Smooth muscle cell (in vitro differentiated cells): ENCODE results near the gene MOB3A. TPM values are rescaled to one million over a fixed set of nuclear protein-coding genes. Genes with fewer than 3 reads are reported as not detected.

Experiments used
- DNase-seq: peaks from one replicate; lab custom pipeline; 2025; ENCODE audit not compliant: unreplicated experiment; lab: John Stamatoyannopoulos, UW
- H2AFZ ChIP-seq: fragments of 200-600 bp; sonication (generic); 2 replicates; pipeline ENCODE4 v1.6.0; 2016; ENCODE audit warnings: antibody characterized with exemption, low read depth, mild to moderate bottlenecking
- H3F3A ChIP-seq: fragments of 200-600 bp; sonication (generic); 2 replicates; pipeline ENCODE4 v1.6.0; 2017; ENCODE audit warnings: antibody characterized with exemption, low read depth
- H3K27ac ChIP-seq: fragments of 200-600 bp; sonication (generic); 2 replicates; pipeline ENCODE4 v1.5.1; 2016; ENCODE audit warnings: low read depth, mild to moderate bottlenecking
- H3K27me3 ChIP-seq: fragments of 200-600 bp; sonication (generic); 2 replicates; pipeline ENCODE4 v1.6.1; 2016; ENCODE audit warnings: low read depth, mild to moderate bottlenecking
- H3K36me3 ChIP-seq: fragments of 200-600 bp; sonication (generic); 2 replicates; pipeline ENCODE4 v1.5.1; 2016; ENCODE audit warnings: low read depth
- H3K4me1 ChIP-seq: fragments of 200-600 bp; sonication (generic); 2 replicates; pipeline ENCODE4 v1.5.1; 2016; ENCODE audit warnings: low read depth
- H3K4me2 ChIP-seq: fragments of 200-600 bp; sonication (generic); 2 replicates; pipeline ENCODE4 v1.6.0; 2016; ENCODE audit warnings: mild to moderate bottlenecking
- H3K4me3 ChIP-seq: fragments of 200-600 bp; sonication (generic); 2 replicates; pipeline ENCODE4 v1.5.1; 2016; ENCODE audit warnings: mild to moderate bottlenecking
- H3K79me2 ChIP-seq: fragments of 200-600 bp; sonication (generic); 2 replicates; pipeline ENCODE4 v1.6.0; 2016; ENCODE audit warnings: low read depth, mild to moderate bottlenecking
- H3K9ac ChIP-seq: fragments of 200-600 bp; sonication (generic); 2 replicates; pipeline ENCODE4 v1.6.0; 2016; ENCODE audit warnings: low read depth
- H3K9me3 ChIP-seq: fragments of 200-600 bp; sonication (generic); replicated peaks from 2 replicates; pipeline ENCODE4 v1.5.1; 2016; ENCODE audit warnings: low read depth
- H4K20me1 ChIP-seq: fragments of 200-600 bp; sonication (generic); 2 replicates; pipeline ENCODE4 v1.6.0; 2016; ENCODE audit warnings: low read depth
- WGBS: methylation state at CpG from one replicate; pipeline ENCODE4 v1.1.7; 2016; ENCODE audit warnings: low lambda C conversion rate; 5-methylcytosine and 5-hydroxymethylcytosine counted together
- polyA plus RNA-seq: library from polyadenylated mRNA; unstranded; fragments of >200 nt; fragmentation: Nextera tagmentation; extraction: Ambion mirVana; gene quantifications from 2 replicates; pipeline ENCODE4 v1.2.1, GENCODE V29; 2016
- total RNA-seq: library from RNA; depleted of rRNA; stranded (reverse); fragments of >200 nt; gene quantifications from 2 replicates; pipeline ENCODE4 v1.2.3, GENCODE V29; 2014
- TF ChIP-seq, protein P1 (sequence below): fragments of 200-600 bp; sonication (generic); IDR thresholded peaks from 2 replicates; pipeline ENCODE4 v1.5.1; 2017; ENCODE audit warnings: borderline replicate concordance, mild to moderate bottlenecking, antibody characterized with exemption; ENCODE audit not compliant: insufficient read depth, poor library complexity, severe bottlenecking

The MOB3A gene
- total and polyA plus RNA-seq, 2 experiments from 2014 or later, result 11.2 to 23.8 TPM

DNA sequence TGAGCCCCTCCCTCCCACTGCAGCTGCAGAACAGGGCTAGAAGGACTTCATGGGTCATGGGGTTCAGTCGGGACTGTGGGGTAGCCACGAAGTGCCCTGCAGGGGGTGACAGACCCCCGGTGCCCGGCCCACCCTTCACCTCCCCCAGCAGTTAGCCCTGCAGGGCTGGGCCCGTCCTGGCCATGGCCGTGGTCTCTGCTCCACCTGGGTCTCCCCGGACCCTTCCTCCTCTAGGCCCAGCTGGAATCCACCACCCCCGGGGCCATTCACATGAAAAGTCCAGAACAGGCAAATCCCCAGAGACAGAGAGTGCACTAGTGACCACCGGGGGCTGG is 62.3 kb downstream of the MOB3A start:
- Histone ChIP-seq H3F3A (no peaks in the 10 kb centered on the region), H3K4me2 (no peak overlapping the region), H3K9me3 (no peaks in the 10 kb centered on the region), H3K4me1 (peaks cover 3% of the 10 kb centered on the region), H3K4me3 (no peak overlapping the region), H3K9ac (no peak overlapping the region), H3K79me2 (no peaks in the 10 kb centered on the region), H3K27me3 (no peaks in the 10 kb centered on the region), H4K20me1 (no peaks in the 10 kb centered on the region), H3K27ac (no peak overlapping the region), H2AFZ (no peak overlapping the region), H3K36me3 (no peaks in the 10 kb centered on the region)
- WGBS, result 82% methylated on average over 3 of the region's 9 CpGs
- TF ChIP-seq, protein P1, sequence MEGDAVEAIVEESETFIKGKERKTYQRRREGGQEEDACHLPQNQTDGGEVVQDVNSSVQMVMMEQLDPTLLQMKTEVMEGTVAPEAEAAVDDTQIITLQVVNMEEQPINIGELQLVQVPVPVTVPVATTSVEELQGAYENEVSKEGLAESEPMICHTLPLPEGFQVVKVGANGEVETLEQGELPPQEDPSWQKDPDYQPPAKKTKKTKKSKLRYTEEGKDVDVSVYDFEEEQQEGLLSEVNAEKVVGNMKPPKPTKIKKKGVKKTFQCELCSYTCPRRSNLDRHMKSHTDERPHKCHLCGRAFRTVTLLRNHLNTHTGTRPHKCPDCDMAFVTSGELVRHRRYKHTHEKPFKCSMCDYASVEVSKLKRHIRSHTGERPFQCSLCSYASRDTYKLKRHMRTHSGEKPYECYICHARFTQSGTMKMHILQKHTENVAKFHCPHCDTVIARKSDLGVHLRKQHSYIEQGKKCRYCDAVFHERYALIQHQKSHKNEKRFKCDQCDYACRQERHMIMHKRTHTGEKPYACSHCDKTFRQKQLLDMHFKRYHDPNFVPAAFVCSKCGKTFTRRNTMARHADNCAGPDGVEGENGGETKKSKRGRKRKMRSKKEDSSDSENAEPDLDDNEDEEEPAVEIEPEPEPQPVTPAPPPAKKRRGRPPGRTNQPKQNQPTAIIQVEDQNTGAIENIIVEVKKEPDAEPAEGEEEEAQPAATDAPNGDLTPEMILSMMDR, result no peak
- no peak for DNase-seq

DNA sequence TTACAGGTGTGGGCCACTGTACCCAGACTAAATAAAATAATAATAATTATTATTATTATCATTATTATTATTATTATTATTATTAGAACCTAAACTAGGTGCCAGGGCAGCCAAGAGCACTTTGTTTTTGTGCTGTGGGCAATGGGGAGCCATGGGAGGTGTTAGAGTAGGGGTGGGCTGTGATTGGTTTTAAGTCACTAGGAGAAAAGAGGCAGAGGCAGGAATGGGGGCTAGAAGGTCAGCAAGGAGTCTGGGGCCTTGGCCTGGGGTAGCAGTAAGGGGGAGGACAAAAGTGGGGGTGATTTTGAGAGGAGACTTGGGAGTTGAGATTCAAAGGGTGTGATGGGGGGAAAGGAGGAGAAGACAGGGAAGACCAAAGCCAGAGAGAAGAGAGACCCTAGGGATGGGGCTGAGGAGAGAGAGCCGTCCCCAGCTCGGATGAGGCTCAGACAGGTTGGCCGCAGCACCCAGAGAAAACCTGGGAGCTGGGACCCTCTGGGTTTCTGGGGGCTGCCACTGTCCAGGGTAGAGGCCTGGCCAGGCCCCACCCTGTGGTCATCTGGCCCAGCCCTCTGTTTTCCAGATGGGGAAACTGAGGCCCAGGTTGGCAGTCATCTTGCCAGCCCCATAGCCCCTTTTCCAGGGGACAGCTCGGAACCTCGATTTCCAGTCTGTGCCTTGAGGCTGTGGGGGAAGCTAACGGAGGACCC is 62.9 kb downstream of the MOB3A start:
- Histone ChIP-seq H2AFZ (no peak overlapping the region), H3K27me3 (no peaks in the 10 kb centered on the region), H3K4me3 (no peak overlapping the region), H3K9me3 (no peaks in the 10 kb centered on the region), H3K9ac (no peak overlapping the region), H3K36me3 (no peaks in the 10 kb centered on the region), H3K79me2 (no peaks in the 10 kb centered on the region), H3K4me1 (peaks cover 3% of the 10 kb centered on the region), H3K27ac (no peak overlapping the region), H3F3A (no peaks in the 10 kb centered on the region), H4K20me1 (no peaks in the 10 kb centered on the region), H3K4me2 (no peak overlapping the region)
- TF ChIP-seq, protein P1, result no peak
- 91% methylated on average over 6 of the region's 6 CpGs for WGBS
- DNase-seq, result no peak

DNA sequence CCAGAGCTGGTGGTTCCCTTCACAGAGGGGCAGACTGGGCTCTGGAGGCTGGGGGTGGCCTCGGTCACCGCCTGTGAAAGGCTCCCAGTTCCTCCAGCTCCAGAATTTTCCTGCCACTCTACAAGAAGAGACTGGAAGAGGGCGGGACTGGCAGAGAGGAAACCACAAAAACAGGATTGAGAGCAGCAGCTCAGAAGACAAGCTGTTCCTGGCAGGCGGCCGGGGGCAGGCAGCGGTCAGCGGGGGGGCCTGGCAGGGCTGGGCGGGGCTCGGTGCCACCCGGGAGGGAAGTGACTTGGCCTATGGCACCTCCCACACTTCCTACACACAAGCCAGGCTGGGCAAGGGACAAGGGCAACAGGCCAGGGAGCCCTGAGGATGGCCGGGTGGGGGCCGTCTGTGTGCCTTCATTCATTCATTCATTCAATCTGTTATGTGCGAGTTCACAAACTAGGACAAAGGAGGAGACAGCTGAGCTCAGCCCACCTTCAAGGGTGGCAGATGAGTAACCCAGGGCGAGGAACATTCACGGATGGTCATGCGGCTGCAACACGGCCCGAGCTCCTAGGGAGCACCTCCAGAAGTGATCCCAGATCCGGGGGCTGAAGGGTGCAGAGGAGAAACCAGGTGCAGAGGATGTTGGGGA is 63.7 kb downstream of the MOB3A start:
- peak overlapping the region; percentile 59 for H3K4me2 ChIP-seq
- H3K4me3 ChIP-seq, result no peak overlapping the region
- H3K27me3 ChIP-seq, result no peaks in the 10 kb centered on the region
- peak overlapping the region; percentile 24 for H3K27ac ChIP-seq
- no peak overlapping the region for H3K9ac ChIP-seq
- peak overlapping the region; percentile 42 for H2AFZ ChIP-seq
- TF ChIP-seq, protein P1, result no peak
- WGBS, result 57% methylated on average over 16 of the region's 19 CpGs
- H3K79me2 ChIP-seq, result no peaks in the 10 kb centered on the region
- DNase-seq, result peak; percentile 47
- H3F3A ChIP-seq, result no peaks in the 10 kb centered on the region
- no peaks in the 10 kb centered on the region for H4K20me1 ChIP-seq
- peaks cover 3% of the 10 kb centered on the region for H3K4me1 ChIP-seq
- H3K9me3 ChIP-seq, result no peaks in the 10 kb centered on the region
- no peaks in the 10 kb centered on the region for H3K36me3 ChIP-seq

DNA sequence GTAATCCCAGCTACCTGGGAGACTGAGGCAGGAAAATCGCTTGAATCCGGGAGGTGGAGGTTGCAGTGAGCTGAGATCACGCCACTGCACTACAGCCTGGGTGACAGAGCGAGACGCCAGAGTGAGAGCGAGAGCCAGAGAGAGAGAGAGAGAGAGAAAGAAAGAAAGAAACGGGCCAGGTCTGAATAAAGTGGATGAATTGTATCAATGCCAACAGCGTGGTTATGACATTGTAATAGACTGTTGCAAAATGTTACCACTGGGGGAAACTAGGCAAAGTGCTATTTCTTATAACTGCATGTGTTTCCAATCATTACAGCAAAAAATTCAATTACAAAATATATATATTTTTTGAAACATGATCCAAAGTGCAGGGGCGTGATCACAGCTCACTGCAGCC is 68.8 kb downstream of the MOB3A start:
- Histone ChIP-seq H3K36me3 (no peaks in the 10 kb centered on the region), H2AFZ (no peak overlapping the region), H3K9me3 (no peaks in the 10 kb centered on the region), H4K20me1 (no peaks in the 10 kb centered on the region), H3F3A (no peaks in the 10 kb centered on the region), H3K4me3 (no peak overlapping the region), H3K4me2 (no peak overlapping the region), H3K27me3 (no peaks in the 10 kb centered on the region), H3K9ac (no peak overlapping the region), H3K4me1 (peaks cover 3% of the 10 kb centered on the region), H3K79me2 (no peaks in the 10 kb centered on the region), H3K27ac (no peak overlapping the region)
- DNase-seq, result no peak
- WGBS, result 91% methylated on average over 9 of the region's 9 CpGs
- TF ChIP-seq, protein P1, result no peak
